ENCODE results near the gene SORL1. TPM values are rescaled to one million over a fixed set of nuclear protein-coding genes. Genes with fewer than 3 reads are reported as not detected.

SORL1 gene
- total RNA-seq, 2 experiments from 2014 or later: 228 to 411 TPM

GRCh38 chr11:121508449-121508848 is 56.3 kb downstream of the SORL1 start:
- ChIA-PET CTCF (ENCODE audit: unreplicated experiment) (interaction anchor here (1.1 to 1.2 kb wide), 4 partner anchors 9 to 25 kb away, joined by 3 to 5 read pairs (median 4); no protein-coding TSS in a partner anchor), POLR2A (interaction anchor here (0.6 to 1.9 kb wide), 11 partner anchors 9 to 225 kb away, joined by 3 to 11 read pairs (median 4); no protein-coding TSS in a partner anchor)
- TF ChIP-seq CTCF (conservative IDR thresholded peaks at IDR 0.05; ENCODE audit: low read length) (no peak), EZH2phosphoT487 (IDR thresholded peaks at IDR 0.05; ENCODE audit: borderline replicate concordance, low read depth, low read length) (no peak)
- BruUV-seq (replicated peaks): no TSS peak
- no peak overlapping the region for H2AFZ ChIP-seq (ENCODE audit: low read length)
- H3K4me1 ChIP-seq (ENCODE audit: insufficient read depth, low read length, poor library complexity, severe bottlenecking): peaks cover 8% of the 10 kb centered on the region
- no peak overlapping the region for H3K4me3 ChIP-seq (ENCODE audit: low read depth, low read length, poor library complexity, severe bottlenecking)
- H3K4me2 ChIP-seq (ENCODE audit: low read length): no peak overlapping the region
- intact Hi-C loops (cut with micrococcal nuclease; ENCODE audit: unreplicated experiment): no loop called here
- H3K36me3 ChIP-seq (ENCODE audit: insufficient read depth, low read length): peaks cover 99% of the 10 kb centered on the region
- H4K20me1 ChIP-seq (ENCODE audit: insufficient read depth, low read length): no peaks in the 10 kb centered on the region; the same call in 1 of the 2 replicates
- H3K79me2 ChIP-seq (ENCODE audit: insufficient read depth, low read depth, low read length): peaks cover 93% of the 10 kb centered on the region
- DNase-seq (ENCODE audit: low spot score): no peak
- H3K9me3 ChIP-seq (ENCODE audit: low read length): peaks cover 33% of the 10 kb centered on the region
- no peaks in the 10 kb centered on the region for H3K9me2 ChIP-seq (ENCODE audit: insufficient read depth, low read length)
- H3K27ac ChIP-seq (ENCODE audit: low read depth, low read length, poor library complexity, severe bottlenecking): no peak overlapping the region

DNA sequence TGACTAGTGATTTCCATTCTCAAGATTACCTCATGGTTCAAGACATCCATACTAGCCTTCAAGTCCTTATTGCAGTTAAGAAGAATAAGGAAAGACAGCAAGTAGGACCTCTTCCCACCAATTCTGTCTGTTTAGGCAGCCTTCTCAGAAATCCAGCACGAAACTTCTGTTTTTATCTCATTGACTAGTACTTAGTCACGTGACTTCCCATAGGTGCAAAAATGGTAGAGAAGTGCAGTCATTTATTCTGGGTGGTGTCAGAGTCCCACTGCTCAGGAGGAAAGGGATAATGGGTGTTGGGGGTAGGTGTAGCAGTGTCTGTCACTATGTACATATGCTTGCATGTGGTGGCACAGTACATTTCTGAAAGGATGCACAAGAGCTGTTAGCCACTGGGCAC is 58.3 kb downstream of the SORL1 start:
- peaks cover 8% of the 10 kb centered on the region for H3K4me1 ChIP-seq (ENCODE audit: insufficient read depth, low read length, poor library complexity, severe bottlenecking)
- H3K27ac ChIP-seq (ENCODE audit: low read depth, low read length, poor library complexity, severe bottlenecking): no peak overlapping the region
- no peak for TF ChIP-seq CTCF (conservative IDR thresholded peaks at IDR 0.05; ENCODE audit: low read length)
- TF ChIP-seq EZH2phosphoT487 (IDR thresholded peaks at IDR 0.05; ENCODE audit: borderline replicate concordance, low read depth, low read length): no peak
- CTCF ChIA-PET (ENCODE audit: unreplicated experiment): no interaction called here
- no peak overlapping the region for H3K4me3 ChIP-seq (ENCODE audit: low read depth, low read length, poor library complexity, severe bottlenecking)
- POLR2A ChIA-PET: interaction anchor here (0.6 to 2.6 kb wide), 3 partner anchors 8 to 15 kb away, joined by 3 to 12 read pairs (median 3); no protein-coding TSS in a partner anchor
- H3K79me2 ChIP-seq (ENCODE audit: insufficient read depth, low read depth, low read length): peaks cover 92% of the 10 kb centered on the region
- no peak for DNase-seq (ENCODE audit: low spot score)
- H4K20me1 ChIP-seq (ENCODE audit: insufficient read depth, low read length): no peaks in the 10 kb centered on the region; the same call in 1 of the 2 replicates
- H2AFZ ChIP-seq (ENCODE audit: low read length): no peak overlapping the region
- H3K36me3 ChIP-seq (ENCODE audit: insufficient read depth, low read length): peaks cover 99% of the 10 kb centered on the region
- H3K9me3 ChIP-seq (ENCODE audit: low read length): peaks cover 18% of the 10 kb centered on the region
- intact Hi-C loops (cut with micrococcal nuclease; ENCODE audit: unreplicated experiment): no loop called here
- H3K9me2 ChIP-seq (ENCODE audit: insufficient read depth, low read length): no peaks in the 10 kb centered on the region
- BruUV-seq (replicated peaks): no TSS peak
- H3K4me2 ChIP-seq (ENCODE audit: low read length): no peak overlapping the region

Data from OCI-LY7 (cell line).